H1 (cell line): ENCODE measurements around the gene CTSV. TPM values are rescaled to one million over a fixed set of nuclear protein-coding genes. Genes with fewer than 3 reads are reported as not detected.
A peak's percentile ranks its signal among the peaks of the same experiment; 100 is the strongest.

Experiments used
- CTCF ChIA-PET: fragments of 300-600 bp; sonication (Branson Sonifier 250); formaldehyde crosslinking; loops from one replicate; lab custom pipeline; 2021; ENCODE audit not compliant: partially characterized antibody; lab: Charles Lee
- POLR2A ChIA-PET: fragments of 300-600 bp; sonication (Branson Sonifier 250); formaldehyde crosslinking; loops from one replicate; lab custom pipeline; 2021; ENCODE audit warnings: inconsistent platforms; ENCODE audit not compliant: partially characterized antibody; lab: Charles Lee
- DNase-seq, 2 experiments: peaks; one replicate each; pipeline versions ENCODE4 v3.0.0 to v3.0.0-alpha.2; 2010 to 2022; ENCODE audit warnings: low spot score in 2 of 2, low read depth in 1 of 2, mixed read lengths in 1 of 2
- FAIRE-seq: peaks from 2 replicates; lab custom pipeline; 2011; peaks lifted over from hg19 to GRCh38; lab: Jason Lieb, UNC
- H2AFZ ChIP-seq: 2 replicates; pipeline ENCODE4 v1.8.1; 2012; ENCODE audit warnings: low read length, inconsistent platforms
- H2AK5ac ChIP-seq: 2 replicates; pipeline ENCODE4 v1.6.1; 2013; ENCODE audit warnings: low read depth, low read length
- H2BK120ac ChIP-seq: replicated peaks from 2 replicates; pipeline ENCODE3; 2013; ENCODE audit warnings: low read depth, low read length, inconsistent platforms
- H2BK12ac ChIP-seq: 2 replicates; pipeline ENCODE4 v1.6.1; 2013; ENCODE audit warnings: low read depth, low read length
- H2BK15ac ChIP-seq: 2 replicates; pipeline ENCODE4 v1.6.1; 2013; ENCODE audit warnings: low read length
- H2BK20ac ChIP-seq: 2 replicates; pipeline ENCODE4 v1.6.1; 2013; ENCODE audit warnings: low read length
- H2BK5ac ChIP-seq: 2 replicates; pipeline ENCODE4 v1.6.1; 2013; ENCODE audit warnings: low read depth, low read length
- H3K14ac ChIP-seq: 2 replicates; pipeline ENCODE4 v1.6.1; 2013; ENCODE audit warnings: inconsistent platforms; ENCODE audit not compliant: insufficient read length
- H3K18ac ChIP-seq: 2 replicates; pipeline ENCODE4 v1.6.1; 2013; ENCODE audit warnings: low read length; ENCODE audit errors: extremely low read depth
- H3K23ac ChIP-seq: 2 replicates; pipeline ENCODE4 v1.6.1; 2013; ENCODE audit warnings: inconsistent platforms; ENCODE audit not compliant: insufficient read length
- H3K23me2 ChIP-seq: 2 replicates; pipeline ENCODE4 v1.6.1; 2013; ENCODE audit warnings: low read depth, low read length
- H3K27ac ChIP-seq: 2 replicates; pipeline ENCODE4 v1.6.1; 2011; ENCODE audit warnings: low read depth, low read length, inconsistent platforms
- H3K27me3 ChIP-seq, 4 experiments: replicated peaks in 1 of 4; 1 replicate in 1 of 4; 2 replicates in 3 of 4; pipeline versions ENCODE4 v1.6.1 to v1.8.1; 2011 to 2013; ENCODE audit warnings: low read length in 3 of 4, mild to moderate bottlenecking in 3 of 4, inconsistent platforms in 2 of 4, mixed read lengths in 2 of 4, moderate library complexity in 1 of 4; ENCODE audit not compliant: control insufficient read depth in 3 of 4, insufficient read depth in 3 of 4; ENCODE audit errors: extremely low read depth in 1 of 4
- H3K36me3 ChIP-seq, 4 experiments: 2 replicates each; pipeline versions ENCODE4 v1.6.1 to v1.8.1; 2011 to 2013; ENCODE audit warnings: mild to moderate bottlenecking in 4 of 4, low read length in 3 of 4, moderate library complexity in 2 of 4, control low read depth in 1 of 4, inconsistent platforms in 1 of 4; ENCODE audit not compliant: insufficient read depth in 4 of 4, control insufficient read depth in 2 of 4
- H3K4ac ChIP-seq: replicated peaks from 2 replicates; pipeline ENCODE3; 2013; ENCODE audit warnings: low read length, low read depth, mixed read lengths, inconsistent platforms; ENCODE audit not compliant: insufficient read length
- H3K4me1 ChIP-seq, 4 experiments: replicated peaks in 1 of 4; 1 replicate in 1 of 4; 2 replicates in 3 of 4; pipeline versions ENCODE4 v1.6.1 to v1.8.1; 2011 to 2013; ENCODE audit warnings: low read length in 3 of 4, inconsistent platforms in 2 of 4, mixed read lengths in 1 of 4; ENCODE audit not compliant: insufficient read depth in 4 of 4, control insufficient read depth in 3 of 4
- H3K4me2 ChIP-seq, 2 experiments: 2 replicates each; pipeline versions ENCODE4 v1.6.1 to v1.8.1; 2011 to 2013; ENCODE audit warnings: low read depth in 2 of 2, low read length in 2 of 2, control low read depth in 1 of 2, inconsistent platforms in 1 of 2, mild to moderate bottlenecking in 1 of 2; ENCODE audit not compliant: insufficient read depth in 1 of 2
- H3K4me3 ChIP-seq, 4 experiments: fragments of 200-600, 300-600 bp in 1 of 4; sonication (generic), shearing (Covaris generic), sonication (Bioruptor Twin) in 1 of 4; 2 replicates each; pipeline versions ENCODE4 v1.5.1 to v1.8.1; 2011 to 2016; ENCODE audit warnings: low read length in 4 of 4, low read depth in 3 of 4, control low read depth in 2 of 4, inconsistent platforms in 2 of 4, mild to moderate bottlenecking in 2 of 4, mixed read lengths in 1 of 4, moderate library complexity in 1 of 4; ENCODE audit not compliant: insufficient read depth in 2 of 4; ENCODE audit errors: extremely low read depth in 1 of 4
- H3K56ac ChIP-seq: replicated peaks from 2 replicates; pipeline ENCODE3; 2013; ENCODE audit warnings: low read depth, mild to moderate bottlenecking, mixed read lengths, low read length, inconsistent platforms; ENCODE audit not compliant: insufficient read length
- H3K79me1 ChIP-seq: 2 replicates; pipeline ENCODE4 v1.6.1; 2013; ENCODE audit warnings: low read depth, low read length, control low read depth
- H3K79me2 ChIP-seq, 2 experiments: 2 replicates each; pipeline versions ENCODE4 v1.6.1 to v1.8.1; 2012 to 2013; ENCODE audit warnings: low read length in 2 of 2, mild to moderate bottlenecking in 2 of 2, inconsistent platforms in 1 of 2; ENCODE audit not compliant: insufficient read depth in 2 of 2, control insufficient read depth in 1 of 2
- H3K9ac ChIP-seq, 4 experiments: replicated peaks in 1 of 4; 1 replicate in 1 of 4; 2 replicates in 3 of 4; pipeline versions ENCODE4 v1.6.1 to v1.8.1; 2011 to 2013; ENCODE audit warnings: low read depth in 3 of 4, low read length in 3 of 4, control low read depth in 2 of 4, mild to moderate bottlenecking in 2 of 4, moderate library complexity in 2 of 4, inconsistent platforms in 1 of 4; ENCODE audit errors: extremely low read depth in 1 of 4
- H3K9me3 ChIP-seq, 2 experiments: 2 replicates each; pipeline versions ENCODE4 v1.6.1 to v1.8.1; 2012 to 2013; ENCODE audit warnings: mild to moderate bottlenecking in 2 of 2, moderate library complexity in 2 of 2, control low read depth in 1 of 2, inconsistent platforms in 1 of 2, low read depth in 1 of 2, low read length in 1 of 2, mixed read lengths in 1 of 2; ENCODE audit not compliant: insufficient read depth in 2 of 2
- H4K20me1 ChIP-seq, 2 experiments: replicated peaks in 1 of 2; 2 replicates each; pipeline versions ENCODE3 to v1.8.1; 2011 to 2013; ENCODE audit warnings: inconsistent platforms in 2 of 2, low read length in 2 of 2, mild to moderate bottlenecking in 1 of 2; ENCODE audit not compliant: insufficient read depth in 2 of 2, control insufficient read depth in 1 of 2
- H4K5ac ChIP-seq: 2 replicates; pipeline ENCODE4 v1.6.1; 2013; ENCODE audit warnings: low read length, low read depth, mixed read lengths, inconsistent platforms; ENCODE audit not compliant: insufficient read length
- H4K8ac ChIP-seq: 2 replicates; pipeline ENCODE4 v1.8.0; 2013; ENCODE audit warnings: mild to moderate bottlenecking, moderate library complexity, low read length, inconsistent platforms; ENCODE audit not compliant: insufficient read depth; ENCODE audit errors: extremely low read depth
- H4K91ac ChIP-seq: replicated peaks from 2 replicates; pipeline ENCODE3; 2013; ENCODE audit warnings: low read length, mixed read lengths, inconsistent platforms; ENCODE audit not compliant: insufficient read length
- EZH2 ChIP-seq: fragments of 200-600 bp; sonication (generic); IDR thresholded peaks from 2 replicates; pipeline ENCODE4 v1.7.1; 2012; ENCODE audit warnings: low read depth, mild to moderate bottlenecking, moderate library complexity, low read length, inconsistent platforms; ENCODE audit not compliant: severe bottlenecking
- HDAC2 ChIP-seq, 2 experiments: fragments of 300-600 bp in 1 of 2; sonication (generic) in 1 of 2; IDR thresholded peaks; 2 replicates each; pipeline ENCODE4 v1.6.1; 2011 to 2012; ENCODE audit warnings: low read depth in 2 of 2, low read length in 2 of 2, mild to moderate bottlenecking in 2 of 2, moderate library complexity in 2 of 2, borderline replicate concordance in 1 of 2, inconsistent platforms in 1 of 2
- MAX ChIP-seq: IDR thresholded peaks from 2 replicates; pipeline ENCODE4 v1.6.1; 2012; ENCODE audit warnings: inconsistent platforms
- RBBP5 ChIP-seq: IDR thresholded peaks from 2 replicates; pipeline ENCODE4 v1.7.1; 2012; ENCODE audit warnings: low read depth, mild to moderate bottlenecking, inconsistent platforms, low read length, moderate library complexity, borderline replicate concordance
- WGBS, 2 experiments: shearing (Covaris generic) in 1 of 2; methylation state at CpG; one replicate each; pipeline versions ENCODE4 v1.1.6 to v1.1.7; 2013 to 2015; ENCODE audit warnings: low lambda C conversion rate in 2 of 2, mixed read lengths in 2 of 2, inconsistent platforms in 1 of 2, low coverage in 1 of 2, missing lambda C conversion rate in 1 of 2; ENCODE audit not compliant: insufficient replicate concordance in 2 of 2, insufficient coverage in 1 of 2, insufficient read length in 1 of 2; ENCODE audit errors: extremely low coverage in 1 of 2, missing lambda C conversion rate in 1 of 2; 5-methylcytosine and 5-hydroxymethylcytosine counted together
- polyA plus RNA-seq, 7 experiments: library from polyadenylated mRNA; depleted of rRNA in 3 of 7; stranded (reverse) in 5 of 7; unstranded in 2 of 7; fragments of >200 nt in 5 of 7; fragments of 200-250 nt in 2 of 7; gene quantifications; 1 replicate in 5 of 7; 2 replicates in 1 of 7; 4 replicates in 1 of 7; pipeline versions ENCODE4 v1.2.1 to v1.2.3, GENCODE V29; 2011 to 2013; ENCODE audit warnings: missing spikeins in 2 of 7, mixed read lengths in 2 of 7
- total RNA-seq: library from RNA; stranded (reverse); fragmentation: NEBNext Ultra II Directional; extraction: Animal tissue kit (Norgen Biotek cat#: 25700); gene quantifications from 2 replicates; pipeline ENCODE4 v1.2.1, GENCODE V29; 2021

CTSV gene
- total and polyA plus RNA-seq, 2 of the 8 experiments (the other 6 are each of a cell fraction or from before 2014, with no cell fraction given), result 91.0 to 114 TPM

- no peak overlapping the region for H3K23ac ChIP-seq
- ChIA-PET CTCF (interaction anchor here (2.7 kb wide), 1 partner anchor 218 kb away, joined by 7 read pairs; no protein-coding TSS in a partner anchor), POLR2A (interaction anchor here (1.2 to 1.8 kb wide), 2 partner anchors 11 to 21 kb away, joined by 3 to 4 read pairs; no protein-coding TSS in a partner anchor)
- no peaks in the 10 kb centered on the region for H3K79me2 ChIP-seq
- H3K4me1 ChIP-seq, result peaks cover 0 to 11% (median 4%) of the 10 kb centered on the region in 4 experiments; a peak in 5 of 7 replicates
- no peak overlapping the region for H3K4ac ChIP-seq
- no peaks in the 10 kb centered on the region for H3K23me2 ChIP-seq
- no peaks in the 10 kb centered on the region for H3K27me3 ChIP-seq
- no peak overlapping the region for H3K9ac ChIP-seq
- no peaks in the 10 kb centered on the region for H3K9me3 ChIP-seq
- H3K79me1 ChIP-seq, result no peaks in the 10 kb centered on the region
- peak overlapping the region in 1 of 2 experiments; percentile 64; a peak in 1 of 4 replicates for H3K4me2 ChIP-seq
- no peak overlapping the region for H2BK5ac ChIP-seq
- no peak overlapping the region for H2BK15ac ChIP-seq
- no peak overlapping the region for H3K56ac ChIP-seq
- H2BK120ac ChIP-seq, result no peak overlapping the region
- no peak for FAIRE-seq
- no peak overlapping the region for H3K14ac ChIP-seq
- H4K20me1 ChIP-seq, result no peaks in the 10 kb centered on the region
- no peak overlapping the region for H2BK12ac ChIP-seq
- no peak overlapping the region for H3K4me3 ChIP-seq
- H4K8ac ChIP-seq, result no peak overlapping the region
- TF ChIP-seq MAX (no peak), EZH2 (no peak), HDAC2 (IDR thresholded peaks at IDR 0.05; ENCODE audit: borderline replicate concordance in 1 of 2, low read depth in 2 of 2, low read length in 2 of 2) (no peak), RBBP5 (no peak)
- H2AK5ac ChIP-seq, result no peak overlapping the region
- H4K91ac ChIP-seq, result no peak overlapping the region
- H2BK20ac ChIP-seq, result no peak overlapping the region
- no peak overlapping the region for H4K5ac ChIP-seq
- H3K27ac ChIP-seq, result no peak overlapping the region
- H3K36me3 ChIP-seq, result no peaks in the 10 kb centered on the region
- H2AFZ ChIP-seq, result no peak overlapping the region
- no peak for DNase-seq
- 67% methylated on average over 6 of the region's 6 CpGs; no CpG with 5 or more reads in 1 of the 2 experiments for WGBS, 2 experiments
- no peak overlapping the region for H3K18ac ChIP-seq
These were observed 36.5 kb upstream of the CTSV start for GRCh38 chr9:97075289-97075985.
